HepG2 (cell line): ENCODE data around the gene SPATA25. TPM values are rescaled to one million over a fixed set of nuclear protein-coding genes. Genes with fewer than 3 reads are reported as not detected.

Source experiments
- BHLHE40 ChIP-seq: IDR thresholded peaks from 2 replicates; pipeline ENCODE4 v1.6.1; 2011; ENCODE audit warnings: low read length, improper control_type of control experiment
- CTCF ChIP-seq: sonication (generic); formaldehyde crosslinking; IDR thresholded peaks from 2 replicates; pipeline ENCODE4 v1.5.0; 2020; ENCODE audit warnings: mild to moderate bottlenecking, missing genetic modification reagents, moderate library complexity
- FOXP4 ChIP-seq: sonication (generic); formaldehyde crosslinking; IDR thresholded peaks from 2 replicates; pipeline ENCODE4 v1.4.0; 2020; ENCODE audit warnings: missing genetic modification reagents
- HHEX ChIP-seq: IDR thresholded peaks from 2 replicates; pipeline ENCODE4 v1.6.1; 2016; ENCODE audit warnings: control low read depth
- RNF2 ChIP-seq: fragments of 450-650 bp; conservative IDR thresholded peaks from 2 replicates; pipeline ENCODE4 v1.6.1; 2016; ENCODE audit warnings: low read depth
- TBP ChIP-seq: sonication (generic); formaldehyde crosslinking; IDR thresholded peaks from 2 replicates; pipeline ENCODE4 v1.5.0; 2020; ENCODE audit warnings: missing genetic modification reagents
- TFAP4 ChIP-seq: sonication (generic); IDR thresholded peaks from 2 replicates; pipeline ENCODE4 v1.6.1; 2016; ENCODE audit warnings: low read depth, borderline replicate concordance
- ZFP90 ChIP-seq: sonication (generic); formaldehyde crosslinking; IDR thresholded peaks from 2 replicates; pipeline ENCODE4 v1.8.0; 2022; ENCODE audit warnings: missing genetic modification reagents, mild to moderate bottlenecking, inconsistent platforms, borderline replicate concordance
- ZMYM2 ChIP-seq: sonication (generic); formaldehyde crosslinking; IDR thresholded peaks from 2 replicates; pipeline ENCODE4 v1.8.0; 2022; ENCODE audit warnings: mild to moderate bottlenecking, missing genetic modification reagents
- ZNF225 ChIP-seq: sonication (generic); formaldehyde crosslinking; IDR thresholded peaks from 2 replicates; pipeline ENCODE4 v1.4.0; 2020; ENCODE audit warnings: mild to moderate bottlenecking, missing genetic modification reagents
- ZNF263 ChIP-seq: sonication (generic); formaldehyde crosslinking; IDR thresholded peaks from 2 replicates; pipeline ENCODE4 v1.4.0; 2020; ENCODE audit warnings: missing genetic modification reagents
- ZNF362 ChIP-seq: sonication (generic); formaldehyde crosslinking; IDR thresholded peaks from 2 replicates; pipeline ENCODE4 v1.4.0; 2020; ENCODE audit warnings: missing genetic modification reagents, mild to moderate bottlenecking, borderline replicate concordance
- ZNF407 ChIP-seq: sonication (generic); formaldehyde crosslinking; IDR thresholded peaks from one replicate; pipeline ENCODE4 v1.5.1; 2020; ENCODE audit warnings: mild to moderate bottlenecking, missing genetic modification reagents; ENCODE audit errors: not compliant biosample characterization
- ZSCAN21 ChIP-seq: sonication (generic); formaldehyde crosslinking; IDR thresholded peaks from 2 replicates; pipeline ENCODE4 v1.8.0; 2022; ENCODE audit warnings: mild to moderate bottlenecking, missing genetic modification reagents, moderate library complexity, borderline replicate concordance
- polyA plus RNA-seq, 8 experiments: library from polyadenylated mRNA; depleted of rRNA in 3 of 8; stranded (reverse) in 7 of 8; unstranded in 1 of 8; fragments of >200 nt; fragmentation: Illumina TruSeq in 4 of 8; extraction: Trizol in 4 of 8; gene quantifications; 2 replicates each; pipeline versions ENCODE4 v1.2.1 to v1.2.3, GENCODE V29; 2011 to 2016; ENCODE audit warnings: low read depth in 4 of 8, missing spikeins in 1 of 8, mixed read lengths in 1 of 8; ENCODE audit not compliant: insufficient read depth in 1 of 8
- total RNA-seq, 5 experiments: library from RNA; depleted of rRNA; stranded (reverse); fragments of >200 nt; fragmentation: Illumina TruSeq; extraction: Trizol; gene quantifications; 2 replicates each; pipeline ENCODE4 v1.2.3, GENCODE V29; 2016; ENCODE audit warnings: low read depth in 1 of 5

Gene SPATA25
- total and polyA plus RNA-seq, 2 of the 13 experiments (the other 11 are each of a cell fraction or from before 2014, with no cell fraction given) = 4.8 to 7.6 TPM

- TF ChIP-seq FOXP4 (CRISPR knock-in tag) (peak; percentile 30; the same call in 1 of the 2 replicates), BHLHE40 (peak; percentile 65), TFAP4 (peak; percentile 10; the same call in 1 of the 2 replicates), ZMYM2 (peak; percentile 57; the same call in 1 of the 2 replicates), TBP (CRISPR knock-in tag) (no peak), ZNF362 (CRISPR knock-in tag) (no peak), ZNF407 (CRISPR knock-in tag) (peak; percentile 76), ZNF263 (CRISPR knock-in tag) (peak; percentile 55), ZFP90 (CRISPR knock-in tag) (peak; percentile 76; the same call in 1 of the 2 replicates), ZSCAN21 (CRISPR knock-in tag) (peak; percentile 37), CTCF (CRISPR knock-in tag) (peak; percentile 98), HHEX (CRISPR knock-in tag) (no peak), RNF2 (no peak; the same call in 1 of the 2 replicates), ZNF225 (CRISPR knock-in tag) (no peak)
Measured at GRCh38 chr20:45890077-45890984, 2.9 kb upstream of the SPATA25 start (continued).
